ENCODE results near the gene SDK1. TPM values are rescaled to one million over a fixed set of nuclear protein-coding genes. Genes with fewer than 3 reads are reported as not detected.

The SDK1 gene
- total and polyA plus RNA-seq, 4 donors = 1.9 to 46.3 (median 12.4) TPM

- no peaks in the 10 kb centered on the region for H3K9me3 ChIP-seq (ENCODE audit: control insufficient read depth, low read length)
- H3K4me1 ChIP-seq (ENCODE audit: control insufficient read depth in 1 of 2, insufficient read depth in 2 of 2, low read length in 2 of 2) = peaks cover 0 to 2% of the 10 kb centered on the region in 2 donors
- no peaks in the 10 kb centered on the region for H3K36me3 ChIP-seq (ENCODE audit: control insufficient read depth in 1 of 2, insufficient read depth in 2 of 2, low read length in 1 of 2)
- no peak for DNase-seq
- no peak for ATAC-seq (ENCODE audit: low FRiP score)
- no peak overlapping the region for H3K27ac ChIP-seq (ENCODE audit: low read depth in 1 of 2, low read length in 2 of 2)
- H3K4me3 ChIP-seq (ENCODE audit: low read length in 2 of 2) = no peak overlapping the region
- no peaks in the 10 kb centered on the region for H3K27me3 ChIP-seq (ENCODE audit: control insufficient read depth in 1 of 2, insufficient read depth in 2 of 2, low read length in 1 of 2)
- intact Hi-C loops (cut with DNase I) = no loop called here
- WGBS, 2 donors = 15 to 27% methylated on average over 2 of the region's 2 CpGs
Observed at GRCh38 chr7:3605222-3605621, 304.2 kb downstream of the SDK1 start.

- Histone ChIP-seq H3K27ac (ENCODE audit: low read depth in 1 of 2, low read length in 2 of 2) (no peak overlapping the region), H3K27me3 (ENCODE audit: control insufficient read depth in 1 of 2, insufficient read depth in 2 of 2, low read length in 1 of 2) (no peaks in the 10 kb centered on the region), H3K4me3 (ENCODE audit: low read length in 2 of 2) (no peak overlapping the region), H3K36me3 (ENCODE audit: control insufficient read depth in 1 of 2, insufficient read depth in 2 of 2, low read length in 1 of 2) (no peaks in the 10 kb centered on the region), H3K4me1 (ENCODE audit: control insufficient read depth in 1 of 2, insufficient read depth in 2 of 2, low read length in 2 of 2) (peaks cover 0 to 2% of the 10 kb centered on the region in 2 donors), H3K9me3 (ENCODE audit: control insufficient read depth, low read length) (no peaks in the 10 kb centered on the region)
- DNase-seq = no peak
- WGBS, 2 donors = 82 to 87% methylated on average over 4 of the region's 4 CpGs
- no peak for ATAC-seq (ENCODE audit: low FRiP score)
- intact Hi-C loops (cut with DNase I) = no loop called here
Observed at GRCh38 chr7:3606436-3606835, 305.4 kb downstream of the SDK1 start.

DNA sequence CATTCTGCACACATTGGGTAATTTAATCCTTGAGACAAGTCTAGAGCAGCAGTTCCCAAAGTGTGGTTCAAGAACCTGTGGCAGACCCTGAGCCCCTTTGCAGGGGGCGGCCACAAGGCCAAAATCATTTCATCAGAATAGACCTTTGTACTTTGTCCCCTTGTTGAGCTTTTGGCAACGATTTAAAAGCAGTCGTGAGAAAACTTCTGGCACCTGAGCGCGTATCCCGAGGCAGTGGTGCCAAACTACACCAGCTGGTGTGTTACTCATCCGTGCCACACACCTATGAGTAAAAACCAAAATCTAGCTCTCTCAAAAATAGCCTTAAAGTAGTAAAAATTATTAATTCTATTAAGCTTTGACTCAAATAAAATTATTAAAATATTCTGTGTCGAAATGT, 306.8 kb downstream of the SDK1 start:
- DNase-seq (no peak), ATAC-seq (ENCODE audit: low FRiP score) (no peak)
- Histone ChIP-seq H3K4me3 (ENCODE audit: low read length in 2 of 2) (no peak overlapping the region), H3K9me3 (ENCODE audit: control insufficient read depth, low read length) (no peaks in the 10 kb centered on the region), H3K27me3 (ENCODE audit: control insufficient read depth in 1 of 2, insufficient read depth in 2 of 2, low read length in 1 of 2) (no peaks in the 10 kb centered on the region), H3K27ac (ENCODE audit: low read depth in 1 of 2, low read length in 2 of 2) (no peak overlapping the region), H3K36me3 (ENCODE audit: control insufficient read depth in 1 of 2, insufficient read depth in 2 of 2, low read length in 1 of 2) (no peaks in the 10 kb centered on the region), H3K4me1 (ENCODE audit: control insufficient read depth in 1 of 2, insufficient read depth in 2 of 2, low read length in 2 of 2) (peaks cover 0 to 2% of the 10 kb centered on the region in 2 donors)
- WGBS, 2 donors = 71% methylated on average over 8 of the region's 8 CpGs
- intact Hi-C loops (cut with DNase I) = no loop called here

DNA sequence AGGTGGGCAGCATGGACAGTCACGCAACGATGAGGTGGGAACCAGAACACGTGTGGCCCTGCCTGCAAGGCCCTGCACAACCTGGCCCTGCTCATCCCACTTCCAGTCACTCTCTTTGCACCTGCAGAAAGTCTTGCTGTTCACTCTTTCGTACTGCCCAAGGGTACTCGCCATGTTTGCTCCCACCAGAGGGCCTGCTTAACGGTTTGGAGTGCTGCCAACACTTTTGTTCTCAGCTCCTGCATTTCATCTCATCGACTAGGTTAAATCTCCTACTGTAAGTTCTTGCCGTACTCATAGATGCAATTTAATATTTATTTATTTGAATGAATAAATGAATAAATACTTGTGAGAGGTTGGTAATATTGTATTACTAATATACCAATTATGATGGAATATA, 315.3 kb downstream of the SDK1 start:
- H3K4me3 ChIP-seq (ENCODE audit: low read length in 2 of 2) = no peak overlapping the region
- H3K36me3 ChIP-seq (ENCODE audit: control insufficient read depth in 1 of 2, insufficient read depth in 2 of 2, low read length in 1 of 2) = peaks cover 0 to 2% of the 10 kb centered on the region in 2 donors
- H3K27me3 ChIP-seq (ENCODE audit: control insufficient read depth in 1 of 2, insufficient read depth in 2 of 2, low read length in 1 of 2) = no peaks in the 10 kb centered on the region
- no peaks in the 10 kb centered on the region for H3K9me3 ChIP-seq (ENCODE audit: control insufficient read depth, low read length)
- no peaks in the 10 kb centered on the region for H3K4me1 ChIP-seq (ENCODE audit: control insufficient read depth in 1 of 2, insufficient read depth in 2 of 2, low read length in 2 of 2)
- ATAC-seq (ENCODE audit: low FRiP score) (no peak), DNase-seq (no peak)
- intact Hi-C loops (cut with DNase I) = no loop called here
- no peak overlapping the region for H3K27ac ChIP-seq (ENCODE audit: low read depth in 1 of 2, low read length in 2 of 2)
- 90 to 91% methylated on average over 8 of the region's 8 CpGs for WGBS, 2 donors

DNA sequence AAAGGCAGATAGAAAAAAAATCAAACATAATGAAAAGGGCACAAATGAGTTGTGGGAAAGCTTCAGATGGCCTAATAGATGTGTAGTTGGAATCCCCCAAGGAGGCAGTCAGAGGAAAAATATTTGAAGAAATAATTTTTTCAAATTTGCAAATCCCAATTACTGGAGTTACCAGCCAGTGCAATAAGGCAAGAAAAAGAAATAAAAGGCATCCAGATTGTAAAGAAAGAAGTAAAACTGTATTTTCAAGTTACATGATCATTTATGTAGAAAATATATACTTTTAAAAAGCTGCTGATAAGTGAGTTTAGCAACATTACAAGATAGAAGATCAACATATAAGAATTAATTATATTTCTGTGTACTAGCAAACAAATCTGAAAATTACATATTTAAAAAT, 329.0 kb downstream of the SDK1 start:
- H3K4me3 ChIP-seq (ENCODE audit: low read length in 2 of 2) = no peak overlapping the region
- H3K27me3 ChIP-seq (ENCODE audit: control insufficient read depth in 1 of 2, insufficient read depth in 2 of 2, low read length in 1 of 2) = no peaks in the 10 kb centered on the region
- peaks cover 3% of the 10 kb centered on the region for H3K9me3 ChIP-seq (ENCODE audit: control insufficient read depth, low read length)
- DNase-seq (no peak), ATAC-seq (ENCODE audit: low FRiP score) (no peak)
- intact Hi-C loops (cut with DNase I) = no loop called here
- peaks cover 0 to 1% of the 10 kb centered on the region in 2 donors for H3K4me1 ChIP-seq (ENCODE audit: control insufficient read depth in 1 of 2, insufficient read depth in 2 of 2, low read length in 2 of 2)
- H3K36me3 ChIP-seq (ENCODE audit: control insufficient read depth in 1 of 2, insufficient read depth in 2 of 2, low read length in 1 of 2) = no peaks in the 10 kb centered on the region
- H3K27ac ChIP-seq (ENCODE audit: low read depth in 1 of 2, low read length in 2 of 2) = no peak overlapping the region

DNA sequence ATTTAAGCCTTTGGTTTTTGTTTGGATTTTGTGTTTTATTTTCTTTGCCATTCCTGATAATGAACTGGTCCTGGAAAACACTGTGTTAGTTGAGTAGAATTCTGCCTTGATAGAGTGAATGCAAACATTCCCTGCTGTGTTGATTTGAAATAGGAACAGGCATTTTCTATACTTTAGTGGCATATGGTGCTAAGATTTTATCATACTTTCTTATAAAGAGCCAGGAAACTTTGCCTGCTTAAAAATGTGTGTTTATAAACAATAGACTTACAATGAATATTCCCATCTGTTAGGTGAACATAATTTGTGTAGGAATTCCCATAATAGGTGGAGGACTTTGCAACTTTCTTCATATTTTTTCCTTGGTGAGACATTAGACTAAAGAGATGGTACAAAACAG, 333.3 kb downstream of the SDK1 start:
- ATAC-seq (ENCODE audit: low FRiP score) = no peak
- peak overlapping the region in 1 of 2 donors; percentile 10 for H3K27ac ChIP-seq (ENCODE audit: low read depth in 1 of 2, low read length in 2 of 2)

GRCh38 chr7:3636131-3636860, 335.2 kb downstream of the SDK1 start:
- Histone ChIP-seq H3K4me3 (ENCODE audit: low read length in 2 of 2) (no peak overlapping the region), H3K27ac (ENCODE audit: low read depth in 1 of 2, low read length in 2 of 2) (no peak overlapping the region), H3K27me3 (ENCODE audit: control insufficient read depth in 1 of 2, insufficient read depth in 2 of 2, low read length in 1 of 2) (no peaks in the 10 kb centered on the region), H3K4me1 (ENCODE audit: control insufficient read depth in 1 of 2, insufficient read depth in 2 of 2, low read length in 2 of 2) (peaks cover 0 to 1% of the 10 kb centered on the region in 2 donors), H3K9me3 (ENCODE audit: control insufficient read depth, low read length) (no peaks in the 10 kb centered on the region), H3K36me3 (ENCODE audit: control insufficient read depth in 1 of 2, insufficient read depth in 2 of 2, low read length in 1 of 2) (no peaks in the 10 kb centered on the region)
- WGBS, 2 donors = 86 to 90% methylated on average over 6 of the region's 6 CpGs
- intact Hi-C loops (cut with DNase I) = no loop called here
- no peak for ATAC-seq (ENCODE audit: low FRiP score)
- DNase-seq = no peak

More for the DNA sequence above, 333.3 kb downstream of the SDK1 start:
- intact Hi-C loops (cut with DNase I) = no loop called here
- Histone ChIP-seq H3K9me3 (ENCODE audit: control insufficient read depth, low read length) (peaks cover 1% of the 10 kb centered on the region), H3K4me3 (ENCODE audit: low read length in 2 of 2) (no peak overlapping the region), H3K4me1 (ENCODE audit: control insufficient read depth in 1 of 2, insufficient read depth in 2 of 2, low read length in 2 of 2) (peaks cover 0 to 1% of the 10 kb centered on the region in 2 donors), H3K36me3 (ENCODE audit: control insufficient read depth in 1 of 2, insufficient read depth in 2 of 2, low read length in 1 of 2) (no peaks in the 10 kb centered on the region), H3K27me3 (ENCODE audit: control insufficient read depth in 1 of 2, insufficient read depth in 2 of 2, low read length in 1 of 2) (no peaks in the 10 kb centered on the region)
- DNase-seq = no peak

- Histone ChIP-seq H3K4me1 (ENCODE audit: control insufficient read depth in 1 of 2, insufficient read depth in 2 of 2, low read length in 2 of 2) (no peaks in the 10 kb centered on the region), H3K27me3 (ENCODE audit: control insufficient read depth in 1 of 2, insufficient read depth in 2 of 2, low read length in 1 of 2) (no peaks in the 10 kb centered on the region), H3K27ac (ENCODE audit: low read depth in 1 of 2, low read length in 2 of 2) (no peak overlapping the region), H3K4me3 (ENCODE audit: low read length in 2 of 2) (no peak overlapping the region), H3K36me3 (ENCODE audit: control insufficient read depth in 1 of 2, insufficient read depth in 2 of 2, low read length in 1 of 2) (peaks cover 0 to 2% of the 10 kb centered on the region in 2 donors), H3K9me3 (ENCODE audit: control insufficient read depth, low read length) (no peaks in the 10 kb centered on the region)
- ATAC-seq (ENCODE audit: low FRiP score) = no peak
- intact Hi-C loops (cut with DNase I) = no loop called here
- no peak for DNase-seq
- 66 to 69% methylated on average over 7 of the region's 7 CpGs for WGBS, 2 donors
Observed at GRCh38 chr7:3639253-3639652, 338.2 kb downstream of the SDK1 start.

GRCh38 chr7:3641582-3641981, 340.5 kb downstream of the SDK1 start:
- intact Hi-C loops (cut with DNase I) = no loop called here
- Histone ChIP-seq H3K9me3 (ENCODE audit: control insufficient read depth, low read length) (no peaks in the 10 kb centered on the region), H3K27ac (ENCODE audit: low read depth in 1 of 2, low read length in 2 of 2) (no peak overlapping the region), H3K27me3 (ENCODE audit: control insufficient read depth in 1 of 2, insufficient read depth in 2 of 2, low read length in 1 of 2) (no peaks in the 10 kb centered on the region), H3K36me3 (ENCODE audit: control insufficient read depth in 1 of 2, insufficient read depth in 2 of 2, low read length in 1 of 2) (peaks cover 0 to 2% of the 10 kb centered on the region in 2 donors), H3K4me3 (ENCODE audit: low read length in 2 of 2) (no peak overlapping the region), H3K4me1 (ENCODE audit: control insufficient read depth in 1 of 2, insufficient read depth in 2 of 2, low read length in 2 of 2) (no peaks in the 10 kb centered on the region)
- WGBS, 2 donors = 84% methylated on average over 14 of the region's 14 CpGs
- ATAC-seq (ENCODE audit: low FRiP score) (no peak), DNase-seq (no peak)
